Measurements from ENCODE around the gene UBL4A. TPM values are rescaled to one million over a fixed set of nuclear protein-coding genes. Genes with fewer than 3 reads are reported as not detected.

UBL4A gene
- total RNA-seq, 4 donors from 2014 or later = 26.7 to 32.6 (median 30.1) TPM

DNA sequence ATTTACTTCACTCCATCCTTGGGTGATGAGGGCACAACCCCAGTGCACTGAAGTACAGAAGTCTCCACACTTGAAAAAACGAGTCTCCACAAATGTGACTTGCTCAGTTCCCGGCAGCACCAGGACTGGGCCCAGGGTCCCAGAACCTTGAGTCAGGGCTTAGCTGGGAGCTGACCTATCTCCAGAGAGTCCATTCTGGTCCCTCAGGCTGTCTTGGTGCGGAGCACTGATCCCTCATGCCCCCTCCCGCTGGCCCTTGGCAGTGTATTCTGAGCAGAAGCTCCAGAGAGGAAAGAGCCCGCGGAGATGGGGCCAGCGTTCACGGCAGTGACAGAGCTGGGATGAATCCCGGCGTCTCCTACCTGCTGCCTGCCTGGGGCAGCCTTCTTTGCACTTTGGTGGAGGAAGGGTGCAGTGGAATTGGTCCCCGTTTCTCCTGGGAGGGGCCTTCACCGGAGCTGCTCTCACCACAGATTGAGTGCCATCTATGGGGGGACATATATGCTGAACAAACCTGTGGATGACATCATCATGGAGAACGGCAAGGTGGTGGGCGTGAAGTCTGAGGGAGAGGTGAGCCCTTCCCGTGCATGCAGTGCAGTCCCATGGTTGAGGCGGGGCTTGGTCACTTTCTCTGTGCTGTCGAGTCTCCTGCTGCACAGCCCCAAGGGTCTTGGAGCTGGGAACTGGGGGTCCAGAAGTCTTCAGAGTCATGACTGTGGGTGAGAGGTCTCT lies 45.6 kb downstream of the UBL4A start:
- TF ChIP-seq, protein P1, sequence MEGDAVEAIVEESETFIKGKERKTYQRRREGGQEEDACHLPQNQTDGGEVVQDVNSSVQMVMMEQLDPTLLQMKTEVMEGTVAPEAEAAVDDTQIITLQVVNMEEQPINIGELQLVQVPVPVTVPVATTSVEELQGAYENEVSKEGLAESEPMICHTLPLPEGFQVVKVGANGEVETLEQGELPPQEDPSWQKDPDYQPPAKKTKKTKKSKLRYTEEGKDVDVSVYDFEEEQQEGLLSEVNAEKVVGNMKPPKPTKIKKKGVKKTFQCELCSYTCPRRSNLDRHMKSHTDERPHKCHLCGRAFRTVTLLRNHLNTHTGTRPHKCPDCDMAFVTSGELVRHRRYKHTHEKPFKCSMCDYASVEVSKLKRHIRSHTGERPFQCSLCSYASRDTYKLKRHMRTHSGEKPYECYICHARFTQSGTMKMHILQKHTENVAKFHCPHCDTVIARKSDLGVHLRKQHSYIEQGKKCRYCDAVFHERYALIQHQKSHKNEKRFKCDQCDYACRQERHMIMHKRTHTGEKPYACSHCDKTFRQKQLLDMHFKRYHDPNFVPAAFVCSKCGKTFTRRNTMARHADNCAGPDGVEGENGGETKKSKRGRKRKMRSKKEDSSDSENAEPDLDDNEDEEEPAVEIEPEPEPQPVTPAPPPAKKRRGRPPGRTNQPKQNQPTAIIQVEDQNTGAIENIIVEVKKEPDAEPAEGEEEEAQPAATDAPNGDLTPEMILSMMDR (IDR thresholded peaks at IDR 0.05; ENCODE audit: low read depth) = no peak

DNA sequence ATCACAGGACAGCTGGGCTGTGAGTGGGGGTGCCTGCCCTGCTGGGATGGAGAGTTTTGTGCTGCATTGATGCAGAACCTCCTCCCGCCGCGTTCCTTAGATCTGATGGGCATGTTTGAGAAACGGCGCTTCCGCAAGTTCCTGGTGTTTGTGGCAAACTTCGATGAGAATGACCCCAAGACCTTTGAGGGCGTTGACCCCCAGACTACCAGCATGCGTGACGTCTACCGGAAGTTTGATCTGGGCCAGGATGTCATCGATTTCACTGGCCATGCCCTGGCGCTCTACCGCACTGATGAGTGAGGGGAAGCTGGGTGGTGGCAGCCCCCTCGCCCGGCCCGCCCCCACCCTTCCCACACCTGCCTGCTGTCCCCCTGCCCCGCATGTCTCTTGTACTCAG lies 46.6 kb downstream of the UBL4A start:
- TF ChIP-seq, protein P1 (IDR thresholded peaks at IDR 0.05; ENCODE audit: low read depth) = no peak

DNA sequence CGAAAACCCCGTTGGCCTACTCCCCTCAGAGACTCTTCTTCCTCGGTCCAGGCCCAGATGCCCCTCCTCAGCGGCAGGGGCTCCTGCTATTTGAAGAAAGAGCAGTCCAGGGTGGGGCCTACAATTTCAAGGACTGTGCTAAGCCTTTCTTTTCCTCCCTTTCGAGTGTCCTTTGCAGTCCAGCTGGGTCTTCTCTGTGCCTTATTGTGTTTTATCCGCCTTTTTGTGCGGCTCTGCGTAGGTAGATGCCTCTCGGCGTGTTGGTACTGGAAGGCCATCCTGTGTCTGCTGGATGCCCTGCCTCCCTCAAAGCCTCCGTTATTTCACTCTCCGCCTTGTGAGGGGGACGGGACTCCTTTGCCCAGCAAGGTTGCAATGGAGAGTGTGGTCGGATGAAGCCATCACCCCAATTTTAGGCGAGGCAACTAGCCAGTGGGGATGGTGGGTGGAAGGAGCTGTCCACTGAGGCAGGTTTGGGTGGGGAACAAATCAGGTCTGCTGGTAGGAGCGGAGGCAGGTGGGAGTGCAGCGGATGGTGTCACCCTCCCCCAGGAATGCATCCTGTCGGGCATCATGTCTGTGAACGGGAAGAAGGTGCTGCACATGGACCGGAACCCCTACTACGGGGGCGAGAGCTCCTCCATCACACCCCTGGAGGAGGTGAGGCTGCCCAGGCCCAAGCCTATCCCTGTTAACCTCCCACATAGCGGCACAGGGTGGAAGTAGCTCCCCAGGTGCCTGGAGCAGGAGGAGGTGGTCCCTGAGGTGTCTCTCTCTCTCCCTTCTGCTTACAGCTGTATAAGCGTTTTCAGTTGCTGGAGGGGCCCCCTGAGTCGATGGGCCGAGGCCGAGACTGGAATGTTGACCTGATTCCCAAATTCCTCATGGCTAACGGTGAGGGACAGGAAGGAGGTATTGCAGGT lies 48.2 kb downstream of the UBL4A start:
- TF ChIP-seq, protein P1 (IDR thresholded peaks at IDR 0.05; ENCODE audit: low read depth) = no peak

DNA sequence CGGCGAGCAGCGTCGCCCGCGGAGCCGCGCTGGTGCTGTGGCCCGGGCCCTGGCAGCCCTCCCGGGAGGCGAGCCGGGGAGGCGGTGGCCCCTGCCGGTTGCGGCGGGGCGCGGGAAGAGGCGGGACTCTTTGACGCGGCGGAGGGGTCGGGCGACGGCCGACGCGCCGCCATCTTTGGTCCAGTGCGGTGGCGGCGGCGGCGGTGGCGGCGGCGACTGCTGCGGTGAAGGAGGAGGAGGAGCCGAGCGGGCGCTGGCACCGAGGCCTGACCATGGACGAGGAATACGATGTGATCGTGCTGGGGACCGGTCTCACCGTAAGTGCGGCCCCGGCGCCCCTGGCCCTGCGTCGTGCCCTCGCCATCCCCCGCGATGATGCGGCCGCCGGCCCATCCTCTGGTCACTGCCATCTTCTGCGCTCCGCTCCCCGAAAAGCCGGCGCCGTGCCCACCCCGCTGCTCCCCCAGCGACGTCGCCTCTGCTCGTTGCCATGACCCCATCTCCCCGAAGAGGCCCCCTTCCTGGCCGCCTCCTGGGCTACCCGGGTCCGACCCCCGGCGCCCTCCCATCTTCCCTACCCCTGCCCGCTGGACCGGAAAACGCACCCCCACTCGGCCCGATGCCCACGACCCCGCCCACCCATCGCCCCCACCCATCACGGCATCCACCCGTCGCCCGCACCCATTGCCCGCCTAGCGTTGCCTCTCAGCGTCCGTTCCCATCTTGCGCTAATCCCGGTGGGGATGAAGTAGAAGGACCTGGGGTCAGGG lies 49.2 kb downstream of the UBL4A start, which contains the start of gene GDI1:
Gene GDI1 (plus strand): TSS at position 172 of the 770 bp plus-strand sequence. CDS start 101 bp downstream, at position 273.
- TF ChIP-seq, protein P1 (IDR thresholded peaks at IDR 0.05; ENCODE audit: low read depth) = no peak

DNA sequence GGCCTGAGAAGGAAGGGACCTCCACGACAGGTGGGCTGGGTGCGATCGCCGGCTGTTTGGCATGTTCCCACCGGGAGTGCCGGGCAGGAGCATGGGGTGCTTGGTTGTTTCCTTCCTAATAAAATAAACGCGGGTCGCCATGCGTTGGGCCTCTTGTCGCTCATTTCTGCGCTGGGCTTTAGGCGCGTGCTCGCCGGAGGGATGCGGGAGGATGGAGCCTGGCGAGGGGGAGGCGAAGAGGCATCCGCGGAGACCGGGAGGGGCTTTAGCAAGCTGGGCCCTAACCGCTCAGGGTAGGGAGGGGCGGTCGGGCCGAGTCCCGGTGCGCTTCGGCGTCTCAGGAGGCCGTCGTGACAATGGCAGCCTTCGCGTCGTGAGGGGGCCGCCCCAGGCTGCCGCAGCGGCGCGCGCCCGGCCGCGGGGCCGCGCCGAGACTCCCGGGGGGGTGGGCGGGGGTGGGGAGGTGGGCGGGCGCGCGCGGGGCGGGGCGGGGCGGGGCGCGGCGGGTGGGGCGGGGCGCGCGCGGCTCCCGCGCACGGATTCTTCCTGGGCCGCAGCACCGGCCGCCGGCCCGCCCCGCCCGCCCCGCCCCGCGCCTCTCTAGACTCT lies 49.9 kb downstream of the UBL4A start:
- TF ChIP-seq, protein P1 (IDR thresholded peaks at IDR 0.05; ENCODE audit: low read depth) = no peak

DNA sequence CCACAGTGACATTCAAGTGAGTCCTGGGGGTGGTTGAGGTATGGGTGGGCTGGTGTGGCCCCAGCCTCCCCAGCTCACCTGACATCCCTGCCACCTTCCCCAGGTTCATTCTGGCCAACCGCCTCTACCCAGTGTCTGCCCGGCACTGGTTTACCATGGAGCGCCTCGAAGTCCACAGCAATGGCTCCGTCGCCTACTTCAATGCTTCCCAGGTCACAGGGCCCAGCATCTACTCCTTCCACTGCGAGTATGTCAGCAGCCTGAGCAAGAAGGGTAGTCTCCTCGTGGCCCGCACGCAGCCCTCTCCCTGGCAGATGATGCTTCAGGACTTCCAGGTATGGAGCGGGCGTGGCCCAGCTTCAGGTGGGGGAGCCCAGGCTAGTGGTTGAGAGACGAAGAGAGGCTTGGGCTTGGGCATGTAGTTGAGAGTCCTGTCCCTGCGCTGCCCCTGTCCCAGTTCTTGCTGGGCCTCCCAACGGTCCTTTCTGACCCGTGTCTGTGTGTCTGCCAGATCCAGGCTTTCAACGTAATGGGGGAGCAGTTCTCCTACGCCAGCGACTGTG lies 51.2 kb downstream of the UBL4A start:
- TF ChIP-seq, protein P1 (IDR thresholded peaks at IDR 0.05; ENCODE audit: low read depth) = no peak
